Gastroesophageal sphincter (tissue), 3 donors: ENCODE data around the gene LARGE1.

ENCODE experiments used
- POLR2A ChIP-seq, 2 donors: fragments of 450-650 bp; IDR thresholded peaks; one replicate each; pipeline ENCODE4 v1.6.1; 2017; ENCODE audit warnings: antibody characterized with exemption in 2 of 2, mild to moderate bottlenecking in 2 of 2, moderate library complexity in 1 of 2
- TF ChIP-seq, protein P1 (sequence below), 4 experiments: fragments of 200-600 bp in 2 of 4; fragments of 450-650 bp in 2 of 4; sonication (generic) in 1 of 4; IDR thresholded peaks; one replicate each; pipeline ENCODE4 v1.5.1; 2017 to 2019; ENCODE audit warnings: antibody characterized with exemption in 4 of 4, mild to moderate bottlenecking in 2 of 4, moderate library complexity in 2 of 4

DNA sequence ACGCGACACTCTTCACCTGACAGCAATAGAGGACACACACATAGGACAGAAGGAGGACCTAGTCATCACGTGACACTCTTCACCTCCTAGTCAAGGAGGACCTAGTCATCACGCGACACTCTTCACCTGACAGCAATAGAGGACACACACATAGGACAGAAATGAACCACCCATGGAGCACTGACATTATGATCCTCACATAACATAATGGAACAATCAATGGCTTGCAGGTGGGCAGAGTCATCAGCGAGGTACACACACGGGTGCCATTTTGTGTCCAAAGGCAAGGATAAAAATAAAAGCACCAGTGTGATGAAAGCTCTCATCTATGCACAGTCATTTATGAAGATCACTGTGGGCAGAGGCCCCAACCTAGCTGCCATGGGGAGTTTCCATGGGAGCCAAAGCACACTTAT, 354.7 kb downstream of the LARGE1 start:
- TF ChIP-seq, protein P1, sequence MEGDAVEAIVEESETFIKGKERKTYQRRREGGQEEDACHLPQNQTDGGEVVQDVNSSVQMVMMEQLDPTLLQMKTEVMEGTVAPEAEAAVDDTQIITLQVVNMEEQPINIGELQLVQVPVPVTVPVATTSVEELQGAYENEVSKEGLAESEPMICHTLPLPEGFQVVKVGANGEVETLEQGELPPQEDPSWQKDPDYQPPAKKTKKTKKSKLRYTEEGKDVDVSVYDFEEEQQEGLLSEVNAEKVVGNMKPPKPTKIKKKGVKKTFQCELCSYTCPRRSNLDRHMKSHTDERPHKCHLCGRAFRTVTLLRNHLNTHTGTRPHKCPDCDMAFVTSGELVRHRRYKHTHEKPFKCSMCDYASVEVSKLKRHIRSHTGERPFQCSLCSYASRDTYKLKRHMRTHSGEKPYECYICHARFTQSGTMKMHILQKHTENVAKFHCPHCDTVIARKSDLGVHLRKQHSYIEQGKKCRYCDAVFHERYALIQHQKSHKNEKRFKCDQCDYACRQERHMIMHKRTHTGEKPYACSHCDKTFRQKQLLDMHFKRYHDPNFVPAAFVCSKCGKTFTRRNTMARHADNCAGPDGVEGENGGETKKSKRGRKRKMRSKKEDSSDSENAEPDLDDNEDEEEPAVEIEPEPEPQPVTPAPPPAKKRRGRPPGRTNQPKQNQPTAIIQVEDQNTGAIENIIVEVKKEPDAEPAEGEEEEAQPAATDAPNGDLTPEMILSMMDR (IDR thresholded peaks at IDR 0.05) = no peak
- no peak for TF ChIP-seq POLR2A (IDR thresholded peaks at IDR 0.05)
